PFSK-1 (cell line): ENCODE results near the gene EDC3.

ENCODE experiments used
- FOXP2 ChIP-seq: optimal IDR thresholded peaks from 2 replicates; pipeline ENCODE3; 2011; ENCODE audit warnings: borderline replicate concordance, control low read depth, inconsistent platforms; ENCODE audit not compliant: insufficient read depth; ENCODE audit errors: extremely low read length, extremely low read depth
- POLR2AphosphoS5 ChIP-seq: IDR thresholded peaks from 2 replicates; pipeline ENCODE4 v1.6.1; 2012; ENCODE audit warnings: low read depth, mild to moderate bottlenecking, control low read depth, low read length, moderate library complexity
- REST ChIP-seq, 2 experiments: IDR thresholded peaks; 2 replicates each; pipeline versions ENCODE4 v1.6.1 to v1.8.0; 2011 to 2012; ENCODE audit warnings: low read depth in 2 of 2, low read length in 2 of 2, control low read depth in 1 of 2, inconsistent platforms in 1 of 2, mild to moderate bottlenecking in 1 of 2, moderate library complexity in 1 of 2; ENCODE audit not compliant: insufficient read depth in 1 of 2
- SIN3A ChIP-seq: IDR thresholded peaks from 2 replicates; pipeline ENCODE4 v1.6.1; 2012; ENCODE audit warnings: mild to moderate bottlenecking, low read length, moderate library complexity, borderline replicate concordance; ENCODE audit not compliant: insufficient read depth
- TAF1 ChIP-seq: IDR thresholded peaks from 2 replicates; pipeline ENCODE4 v1.6.1; 2012; ENCODE audit warnings: low read length, control low read depth, borderline replicate concordance; ENCODE audit not compliant: insufficient read depth

EDC3 gene

GRCh38 chr15:74613089-74613952 is 82.5 kb downstream of the EDC3 start:
- TF ChIP-seq POLR2AphosphoS5, result no peak
- TF ChIP-seq REST (IDR thresholded peaks at IDR 0.05; ENCODE audit: insufficient read depth in 1 of 2, low read depth in 2 of 2, low read length in 2 of 2), result no peak
- no peak for TF ChIP-seq SIN3A
- no peak for TF ChIP-seq TAF1
- no peak for TF ChIP-seq FOXP2

- TF ChIP-seq POLR2AphosphoS5, result no peak
- TF ChIP-seq TAF1, result no peak
- no peak for TF ChIP-seq REST (IDR thresholded peaks at IDR 0.05; ENCODE audit: insufficient read depth in 1 of 2, low read depth in 2 of 2, low read length in 2 of 2)
- TF ChIP-seq SIN3A, result no peak
- TF ChIP-seq FOXP2, result no peak
Observed at GRCh38 chr15:74612677-74613076, 83.1 kb downstream of the EDC3 start.

GRCh38 chr15:74611834-74612233 is 84.0 kb downstream of the EDC3 start:
- no peak for TF ChIP-seq TAF1

GRCh38 chr15:74611341-74611740 is 84.5 kb downstream of the EDC3 start:
- TF ChIP-seq REST (IDR thresholded peaks at IDR 0.05; ENCODE audit: insufficient read depth in 1 of 2, low read depth in 2 of 2, low read length in 2 of 2) (no peak), SIN3A (no peak), TAF1 (no peak), POLR2AphosphoS5 (no peak), FOXP2 (no peak)

GRCh38 chr15:74610302-74610951 is 85.4 kb downstream of the EDC3 start:
- TF ChIP-seq POLR2AphosphoS5, result no peak

- TF ChIP-seq TAF1 (no peak), SIN3A (no peak), REST (IDR thresholded peaks at IDR 0.05; ENCODE audit: insufficient read depth in 1 of 2, low read depth in 2 of 2, low read length in 2 of 2) (no peak), FOXP2 (no peak), POLR2AphosphoS5 (no peak)
Observed at GRCh38 chr15:74609938-74610301, 85.9 kb downstream of the EDC3 start.
